ENCODE results near the gene ZNF219.

DNA sequence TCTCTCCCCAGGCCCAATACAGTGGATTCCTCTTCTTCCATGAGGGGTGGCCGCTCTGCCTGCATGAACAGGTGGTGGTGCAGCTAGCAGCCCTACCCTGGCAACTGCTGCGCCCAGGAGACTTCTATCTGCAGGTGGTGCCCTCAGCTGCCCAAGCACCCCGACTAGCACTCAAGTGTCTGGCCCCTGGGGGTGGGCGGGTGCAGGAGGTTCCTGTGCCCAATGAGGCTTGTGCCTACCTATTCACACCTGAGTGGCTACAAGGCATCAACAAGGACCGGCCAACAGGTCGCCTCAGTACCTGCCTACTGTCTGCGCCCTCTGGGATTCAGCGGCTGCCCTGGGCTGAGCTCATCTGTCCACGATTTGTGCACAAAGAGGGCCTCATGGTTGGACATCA is 24.5 kb downstream of the ZNF219 start:
- TF ChIP-seq, protein P1, sequence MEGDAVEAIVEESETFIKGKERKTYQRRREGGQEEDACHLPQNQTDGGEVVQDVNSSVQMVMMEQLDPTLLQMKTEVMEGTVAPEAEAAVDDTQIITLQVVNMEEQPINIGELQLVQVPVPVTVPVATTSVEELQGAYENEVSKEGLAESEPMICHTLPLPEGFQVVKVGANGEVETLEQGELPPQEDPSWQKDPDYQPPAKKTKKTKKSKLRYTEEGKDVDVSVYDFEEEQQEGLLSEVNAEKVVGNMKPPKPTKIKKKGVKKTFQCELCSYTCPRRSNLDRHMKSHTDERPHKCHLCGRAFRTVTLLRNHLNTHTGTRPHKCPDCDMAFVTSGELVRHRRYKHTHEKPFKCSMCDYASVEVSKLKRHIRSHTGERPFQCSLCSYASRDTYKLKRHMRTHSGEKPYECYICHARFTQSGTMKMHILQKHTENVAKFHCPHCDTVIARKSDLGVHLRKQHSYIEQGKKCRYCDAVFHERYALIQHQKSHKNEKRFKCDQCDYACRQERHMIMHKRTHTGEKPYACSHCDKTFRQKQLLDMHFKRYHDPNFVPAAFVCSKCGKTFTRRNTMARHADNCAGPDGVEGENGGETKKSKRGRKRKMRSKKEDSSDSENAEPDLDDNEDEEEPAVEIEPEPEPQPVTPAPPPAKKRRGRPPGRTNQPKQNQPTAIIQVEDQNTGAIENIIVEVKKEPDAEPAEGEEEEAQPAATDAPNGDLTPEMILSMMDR (IDR thresholded peaks at IDR 0.05): no peak
- TF ChIP-seq POLR2A (IDR thresholded peaks at IDR 0.05): no peak

Measured in breast epithelium (tissue), 3 donors.